Neuronal stem cell (in vitro differentiated cells): Measurements from ENCODE around the gene STIP1.
A peak's percentile ranks its signal among the peaks of the same experiment; 100 is the strongest.

Experiments used
- DNase-seq: peaks from one replicate; pipeline ENCODE4 v3.0.0-alpha.2; 2013; ENCODE audit warnings: low spot score
- H2AFZ ChIP-seq: one replicate; pipeline ENCODE4 v1.6.1; 2013; ENCODE audit warnings: mild to moderate bottlenecking, low read length, inconsistent platforms
- H2AK5ac ChIP-seq: 2 replicates; pipeline ENCODE4 v1.6.1; 2013; ENCODE audit warnings: low read depth, mild to moderate bottlenecking, inconsistent platforms, low read length, moderate library complexity, mixed read lengths
- H2BK120ac ChIP-seq: 2 replicates; pipeline ENCODE4 v1.6.1; 2013; ENCODE audit warnings: low read depth, mild to moderate bottlenecking, inconsistent platforms, low read length, moderate library complexity, mixed read lengths
- H2BK12ac ChIP-seq: one replicate; pipeline ENCODE4 v1.6.1; 2013; ENCODE audit warnings: low read length, inconsistent platforms
- H2BK15ac ChIP-seq: 2 replicates; pipeline ENCODE4 v1.6.1; 2013; ENCODE audit warnings: mild to moderate bottlenecking, low read length, inconsistent platforms, mixed read lengths
- H2BK5ac ChIP-seq: one replicate; pipeline ENCODE4 v1.6.1; 2013; ENCODE audit warnings: inconsistent platforms, mild to moderate bottlenecking, low read length, moderate library complexity
- H3K14ac ChIP-seq: one replicate; pipeline ENCODE4 v1.6.1; 2013; ENCODE audit warnings: low read length, inconsistent platforms
- H3K18ac ChIP-seq: 2 replicates; pipeline ENCODE4 v1.6.1; 2013; ENCODE audit warnings: low read length, inconsistent platforms
- H3K23ac ChIP-seq: 2 replicates; pipeline ENCODE4 v1.6.1; 2013; ENCODE audit warnings: low read depth, mild to moderate bottlenecking, mixed read lengths, low read length, inconsistent platforms; ENCODE audit not compliant: poor library complexity
- H3K27ac ChIP-seq: replicated peaks from 3 replicates; pipeline ENCODE4 v1.5.1; 2013; ENCODE audit warnings: low read length, inconsistent platforms
- H3K27me3 ChIP-seq, 3 experiments: 2 replicates each; pipeline ENCODE4 v1.6.1; 2013; ENCODE audit warnings: low read length in 3 of 3, mild to moderate bottlenecking in 2 of 3, inconsistent platforms in 1 of 3, low read depth in 1 of 3, mixed read lengths in 1 of 3, moderate library complexity in 1 of 3; ENCODE audit not compliant: control insufficient read depth in 3 of 3, insufficient read depth in 3 of 3
- H3K36me3 ChIP-seq, 2 donors: replicated peaks in 1 of 2; 2 replicates each; pipeline ENCODE4 v1.6.1; 2013; ENCODE audit warnings: low read length in 2 of 2; ENCODE audit not compliant: control insufficient read depth in 2 of 2, insufficient read depth in 2 of 2
- H3K4ac ChIP-seq: 2 replicates; pipeline ENCODE4 v1.6.1; 2013; ENCODE audit warnings: inconsistent platforms, mild to moderate bottlenecking, low read length, moderate library complexity
- H3K4me1 ChIP-seq, 2 donors: 1 replicate in 1 of 2; 2 replicates in 1 of 2; pipeline ENCODE4 v1.6.1; 2013; ENCODE audit warnings: low read length in 2 of 2, low read depth in 1 of 2; ENCODE audit not compliant: control insufficient read depth in 2 of 2, insufficient read depth in 1 of 2
- H3K4me2 ChIP-seq: one replicate; pipeline ENCODE4 v1.6.1; 2013; ENCODE audit warnings: mild to moderate bottlenecking, low read length, inconsistent platforms; ENCODE audit not compliant: insufficient read depth, poor library complexity, severe bottlenecking
- H3K4me3 ChIP-seq, 2 donors: 2 replicates each; pipeline ENCODE4 v1.5.1; 2013; ENCODE audit warnings: low read length in 2 of 2, mild to moderate bottlenecking in 2 of 2, inconsistent platforms in 1 of 2, moderate library complexity in 1 of 2
- H3K79me1 ChIP-seq: one replicate; pipeline ENCODE4 v1.6.1; 2013; ENCODE audit warnings: low read depth, mild to moderate bottlenecking, inconsistent platforms, low read length, moderate library complexity
- H3K9ac ChIP-seq: one replicate; pipeline ENCODE4 v1.6.1; 2013; ENCODE audit warnings: mild to moderate bottlenecking, low read depth, low read length, inconsistent platforms; ENCODE audit not compliant: poor library complexity
- H3K9me3 ChIP-seq, 2 donors: replicated peaks in 1 of 2; 2 replicates each; pipeline versions ENCODE3 to v1.6.1; 2013; ENCODE audit warnings: low read length in 2 of 2, mild to moderate bottlenecking in 2 of 2, inconsistent platforms in 1 of 2, low read depth in 1 of 2, mixed read lengths in 1 of 2, moderate library complexity in 1 of 2; ENCODE audit not compliant: control insufficient read depth in 2 of 2, insufficient read depth in 1 of 2
- H4K8ac ChIP-seq: one replicate; pipeline ENCODE4 v1.6.1; 2013; ENCODE audit warnings: low read depth, mild to moderate bottlenecking, inconsistent platforms, low read length, moderate library complexity
- H4K91ac ChIP-seq: one replicate; pipeline ENCODE4 v1.6.1; 2013; ENCODE audit warnings: low read length, low read depth, mild to moderate bottlenecking, inconsistent platforms; ENCODE audit not compliant: poor library complexity
- WGBS, 2 donors: extraction: QIAGEN DNeasy Blood & Tissue Kit; methylation state at CpG; one replicate each; pipeline ENCODE4 v1.1.7; 2013; ENCODE audit warnings: missing lambda C conversion rate in 2 of 2, mixed read lengths in 1 of 2; ENCODE audit not compliant: insufficient read length in 2 of 2, insufficient replicate concordance in 1 of 2; ENCODE audit errors: extremely low coverage in 2 of 2; 5-methylcytosine and 5-hydroxymethylcytosine counted together

Gene STIP1

GRCh38 chr11:64224891-64225607 is 39.1 kb downstream of the STIP1 start:
- no peak overlapping the region for H2BK15ac ChIP-seq
- H3K14ac ChIP-seq: no peak overlapping the region
- H4K8ac ChIP-seq: no peak overlapping the region
- H2BK5ac ChIP-seq: no peak overlapping the region
- peaks cover 14 to 23% of the 10 kb centered on the region in 2 donors for H3K4me1 ChIP-seq
- no peak for DNase-seq
- peak overlapping the region; percentile 88 to 91 for H3K4me3 ChIP-seq
- no peak overlapping the region for H3K4ac ChIP-seq
- H3K27ac ChIP-seq: peak overlapping the region; percentile 43
- peak overlapping the region; percentile 41 for H3K18ac ChIP-seq
- H3K23ac ChIP-seq: peak overlapping the region; percentile 29
- peak overlapping the region; percentile 97 for H3K9ac ChIP-seq
- H2AFZ ChIP-seq: peak overlapping the region; percentile 89
- no peak overlapping the region for H4K91ac ChIP-seq
- no peaks in the 10 kb centered on the region for H3K9me3 ChIP-seq
- peaks cover 10 to 27% of the 10 kb centered on the region in 2 donors for H3K36me3 ChIP-seq
- no CpG with 5 or more reads among the region's 22 CpGs for WGBS, 2 donors
- H3K27me3 ChIP-seq: no peaks in the 10 kb centered on the region
- no peak overlapping the region for H2BK120ac ChIP-seq
- no peak overlapping the region for H2BK12ac ChIP-seq
- peaks cover 7% of the 10 kb centered on the region for H3K79me1 ChIP-seq
- peak overlapping the region; percentile 99 for H3K4me2 ChIP-seq
- peak overlapping the region; percentile 49 for H2AK5ac ChIP-seq

- H4K91ac ChIP-seq: peak within 1 kb of the TSS; percentile 76
- peak within 1 kb of the TSS; percentile 43 for H3K27ac ChIP-seq
- H3K9ac ChIP-seq: peak within 1 kb of the TSS; percentile 97
- H2BK15ac ChIP-seq: peak within 1 kb of the TSS; percentile 72
- peak within 1 kb of the TSS; percentile 100 for H2AK5ac ChIP-seq
- peak within 1 kb of the TSS; percentile 99 for H3K4me2 ChIP-seq
- H3K4me1 ChIP-seq: peaks cover 14 to 23% of the 10 kb centered on the region in 2 donors
- peaks cover 0 to under 1% (median 0%) of the 10 kb centered on the region in 3 experiments for H3K27me3 ChIP-seq
- peak within 1 kb of the TSS; percentile 96 for H2BK12ac ChIP-seq
- H2AFZ ChIP-seq: peak within 1 kb of the TSS; percentile 89
- peak within 1 kb of the TSS; percentile 48 for H4K8ac ChIP-seq
- no peak within 1 kb of the TSS for H2BK120ac ChIP-seq
- peak within 1 kb of the TSS; percentile 97 for H3K18ac ChIP-seq
- H3K79me1 ChIP-seq: peaks cover 5% of the 10 kb centered on the region
- DNase-seq: peak; percentile 84
- H3K9me3 ChIP-seq: no peaks in the 10 kb centered on the region
- H3K14ac ChIP-seq: peak within 1 kb of the TSS; percentile 60
- peak within 1 kb of the TSS; percentile 94 for H3K23ac ChIP-seq
- no CpG with 5 or more reads among the region's 54 CpGs for WGBS, 2 donors
- no peak within 1 kb of the TSS for H3K4ac ChIP-seq
- H2BK5ac ChIP-seq: peak within 1 kb of the TSS; percentile 89
- H3K36me3 ChIP-seq: peaks cover 8 to 24% of the 10 kb centered on the region in 2 donors
- peak within 1 kb of the TSS; percentile 88 to 91 for H3K4me3 ChIP-seq
Measured at GRCh38 chr11:64225608-64226506, 39.9 kb downstream of the STIP1 start, which contains the start of the genes NUDT22 and TRPT1. TSS of gene NUDT22 (plus strand) at chr11:64226274. CDS start at chr11:64226653, 379 bp downstream. TSS of gene TRPT1 (minus strand) at chr11:64226186. CDS start at chr11:64225860, 326 bp downstream.

- peak overlapping the region; percentile 88 to 91 for H3K4me3 ChIP-seq
- H3K4me1 ChIP-seq: peaks cover 17 to 25% of the 10 kb centered on the region in 2 donors
- peaks cover 0 to 4% (median 0%) of the 10 kb centered on the region in 3 experiments for H3K27me3 ChIP-seq
- peak overlapping the region; percentile 89 for H2BK5ac ChIP-seq
- H2AFZ ChIP-seq: peak overlapping the region; percentile 89
- peak overlapping the region; percentile 60 for H3K14ac ChIP-seq
- H2AK5ac ChIP-seq: peak overlapping the region; percentile 100
- peak overlapping the region; percentile 76 for H4K91ac ChIP-seq
- H3K4ac ChIP-seq: no peak overlapping the region
- no peak overlapping the region for H2BK120ac ChIP-seq
- H2BK12ac ChIP-seq: peak overlapping the region; percentile 96
- peaks cover 8 to 21% of the 10 kb centered on the region in 2 donors for H3K36me3 ChIP-seq
- no peak for DNase-seq
- peaks cover 5% of the 10 kb centered on the region for H3K79me1 ChIP-seq
- peak overlapping the region; percentile 97 for H3K18ac ChIP-seq
- H3K4me2 ChIP-seq: peak overlapping the region; percentile 99
- H3K23ac ChIP-seq: peak overlapping the region; percentile 94
- H3K27ac ChIP-seq: no peak overlapping the region
- H4K8ac ChIP-seq: peak overlapping the region; percentile 48
- H3K9ac ChIP-seq: peak overlapping the region; percentile 94
- peak overlapping the region; percentile 72 for H2BK15ac ChIP-seq
- H3K9me3 ChIP-seq: no peaks in the 10 kb centered on the region
- no CpG with 5 or more reads among the region's 26 CpGs for WGBS, 2 donors
Measured at GRCh38 chr11:64226507-64227051, 40.6 kb downstream of the STIP1 start.
